Measurements from ENCODE around the gene COX7A2.

GRCh38 chr6:75219263-75219662 is 24.3 kb downstream of the COX7A2 start:
- TF ChIP-seq CTCF (IDR thresholded peaks at IDR 0.05 in 2 of 3, conservative IDR thresholded peaks at IDR 0.05 in 1 of 3; ENCODE audit: control insufficient read depth in 2 of 3, extremely low read depth in 1 of 3, insufficient read depth in 1 of 3, low read depth in 3 of 3, low read length in 3 of 3): no peak
- no peak for TF ChIP-seq EZH2 (IDR thresholded peaks at IDR 0.05; ENCODE audit: borderline replicate concordance, control insufficient read depth, low read depth, low read length)
- no peak for TF ChIP-seq ZBTB11 (CRISPR knock-in tag; IDR thresholded peaks at IDR 0.05)

All from GM12878 (cell line).